ENCODE results near the gene ARID1A. TPM values are rescaled to one million over a fixed set of nuclear protein-coding genes. Genes with fewer than 3 reads are reported as not detected.

ARID1A gene
- total and polyA plus RNA-seq, 2 donors (not counting 1 experiment from before 2014, with no cell fraction given): 12.9 to 16.0 TPM

DNA sequence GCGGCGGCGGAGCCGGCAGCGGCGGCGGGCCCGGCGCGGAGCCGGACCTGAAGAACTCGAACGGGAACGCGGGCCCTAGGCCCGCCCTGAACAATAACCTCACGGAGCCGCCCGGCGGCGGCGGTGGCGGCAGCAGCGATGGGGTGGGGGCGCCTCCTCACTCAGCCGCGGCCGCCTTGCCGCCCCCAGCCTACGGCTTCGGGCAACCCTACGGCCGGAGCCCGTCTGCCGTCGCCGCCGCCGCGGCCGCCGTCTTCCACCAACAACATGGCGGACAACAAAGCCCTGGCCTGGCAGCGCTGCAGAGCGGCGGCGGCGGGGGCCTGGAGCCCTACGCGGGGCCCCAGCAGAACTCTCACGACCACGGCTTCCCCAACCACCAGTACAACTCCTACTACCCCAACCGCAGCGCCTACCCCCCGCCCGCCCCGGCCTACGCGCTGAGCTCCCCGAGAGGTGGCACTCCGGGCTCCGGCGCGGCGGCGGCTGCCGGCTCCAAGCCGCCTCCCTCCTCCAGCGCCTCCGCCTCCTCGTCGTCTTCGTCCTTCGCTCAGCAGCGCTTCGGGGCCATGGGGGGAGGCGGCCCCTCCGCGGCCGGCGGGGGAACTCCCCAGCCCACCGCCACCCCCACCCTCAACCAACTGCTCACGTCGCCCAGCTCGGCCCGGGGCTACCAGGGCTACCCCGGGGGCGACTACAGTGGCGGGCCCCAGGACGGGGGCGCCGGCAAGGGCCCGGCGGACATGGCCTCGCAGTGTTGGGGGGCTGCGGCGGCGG is 1.0 kb downstream of the ARID1A start:
- Histone ChIP-seq H3K9ac (ENCODE audit: insufficient read depth, low read length) (peak overlapping the region; percentile 88), H3K4me2 (ENCODE audit: extremely low read depth, insufficient read depth, low read length) (peak overlapping the region; percentile 66), H3K27ac (ENCODE audit: insufficient read depth, low read length) (peak overlapping the region; percentile 77), H4K20me1 (ENCODE audit: control insufficient read depth, extremely low read depth, insufficient read depth, low read length) (peaks cover 9% of the 10 kb centered on the region), H3K4me3 (replicated peaks in 1 of 4; ENCODE audit: control extremely low read depth in 1 of 4, insufficient read depth in 1 of 4, low read depth in 3 of 4, low read length in 4 of 4) (peak overlapping the region; percentile 40 to 84 (median 77)), H3K9me3 (ENCODE audit: control insufficient read depth, insufficient read depth, low read depth, low read length) (no peaks in the 10 kb centered on the region), H3K4me1 (ENCODE audit: control insufficient read depth, extremely low read depth, insufficient read depth, low read length) (peaks cover 35% of the 10 kb centered on the region), H3K36me3 (ENCODE audit: control insufficient read depth, insufficient read depth, low read length) (no peaks in the 10 kb centered on the region), H3K79me2 (ENCODE audit: control insufficient read depth, insufficient read depth, low read length) (peaks cover 59% of the 10 kb centered on the region), H2AFZ (ENCODE audit: low read length) (no peak overlapping the region), H3K27me3 (ENCODE audit: control insufficient read depth, insufficient read depth, low read length) (no peaks in the 10 kb centered on the region)
- DNase-seq (ENCODE audit: low read depth in 2 of 2): no peak
- TF ChIP-seq EZH2 (IDR thresholded peaks at IDR 0.05; ENCODE audit: low read length, missing control alignments): no peak
- TF ChIP-seq, protein P1, sequence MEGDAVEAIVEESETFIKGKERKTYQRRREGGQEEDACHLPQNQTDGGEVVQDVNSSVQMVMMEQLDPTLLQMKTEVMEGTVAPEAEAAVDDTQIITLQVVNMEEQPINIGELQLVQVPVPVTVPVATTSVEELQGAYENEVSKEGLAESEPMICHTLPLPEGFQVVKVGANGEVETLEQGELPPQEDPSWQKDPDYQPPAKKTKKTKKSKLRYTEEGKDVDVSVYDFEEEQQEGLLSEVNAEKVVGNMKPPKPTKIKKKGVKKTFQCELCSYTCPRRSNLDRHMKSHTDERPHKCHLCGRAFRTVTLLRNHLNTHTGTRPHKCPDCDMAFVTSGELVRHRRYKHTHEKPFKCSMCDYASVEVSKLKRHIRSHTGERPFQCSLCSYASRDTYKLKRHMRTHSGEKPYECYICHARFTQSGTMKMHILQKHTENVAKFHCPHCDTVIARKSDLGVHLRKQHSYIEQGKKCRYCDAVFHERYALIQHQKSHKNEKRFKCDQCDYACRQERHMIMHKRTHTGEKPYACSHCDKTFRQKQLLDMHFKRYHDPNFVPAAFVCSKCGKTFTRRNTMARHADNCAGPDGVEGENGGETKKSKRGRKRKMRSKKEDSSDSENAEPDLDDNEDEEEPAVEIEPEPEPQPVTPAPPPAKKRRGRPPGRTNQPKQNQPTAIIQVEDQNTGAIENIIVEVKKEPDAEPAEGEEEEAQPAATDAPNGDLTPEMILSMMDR (conservative IDR thresholded peaks at IDR 0.05 in 1 of 2, IDR thresholded peaks at IDR 0.05 in 1 of 2; ENCODE audit: low read depth in 1 of 2, low read length in 2 of 2): no peak

GRCh38 chr1:26697431-26697977 is 1.7 kb downstream of the ARID1A start:
- DNase-seq (ENCODE audit: low read depth in 2 of 2): no peak
- Histone ChIP-seq H2AFZ (ENCODE audit: low read length) (no peak overlapping the region), H3K4me3 (replicated peaks in 1 of 4; ENCODE audit: control extremely low read depth in 1 of 4, insufficient read depth in 1 of 4, low read depth in 3 of 4, low read length in 4 of 4) (peak overlapping the region; percentile 73 to 97 (median 82)), H3K36me3 (ENCODE audit: control insufficient read depth, insufficient read depth, low read length) (no peaks in the 10 kb centered on the region), H3K9me3 (ENCODE audit: control insufficient read depth, insufficient read depth, low read depth, low read length) (no peaks in the 10 kb centered on the region), H4K20me1 (ENCODE audit: control insufficient read depth, extremely low read depth, insufficient read depth, low read length) (peaks cover 9% of the 10 kb centered on the region), H3K9ac (ENCODE audit: insufficient read depth, low read length) (peak overlapping the region; percentile 88), H3K79me2 (ENCODE audit: control insufficient read depth, insufficient read depth, low read length) (peaks cover 65% of the 10 kb centered on the region), H3K4me2 (ENCODE audit: extremely low read depth, insufficient read depth, low read length) (peak overlapping the region; percentile 81), H3K27ac (ENCODE audit: insufficient read depth, low read length) (peak overlapping the region; percentile 77), H3K4me1 (ENCODE audit: control insufficient read depth, extremely low read depth, insufficient read depth, low read length) (peaks cover 38% of the 10 kb centered on the region), H3K27me3 (ENCODE audit: control insufficient read depth, insufficient read depth, low read length) (no peaks in the 10 kb centered on the region)
- TF ChIP-seq EZH2 (IDR thresholded peaks at IDR 0.05; ENCODE audit: low read length, missing control alignments): no peak
- TF ChIP-seq, protein P1 (conservative IDR thresholded peaks at IDR 0.05 in 1 of 2, IDR thresholded peaks at IDR 0.05 in 1 of 2; ENCODE audit: low read depth in 1 of 2, low read length in 2 of 2): no peak

DNA sequence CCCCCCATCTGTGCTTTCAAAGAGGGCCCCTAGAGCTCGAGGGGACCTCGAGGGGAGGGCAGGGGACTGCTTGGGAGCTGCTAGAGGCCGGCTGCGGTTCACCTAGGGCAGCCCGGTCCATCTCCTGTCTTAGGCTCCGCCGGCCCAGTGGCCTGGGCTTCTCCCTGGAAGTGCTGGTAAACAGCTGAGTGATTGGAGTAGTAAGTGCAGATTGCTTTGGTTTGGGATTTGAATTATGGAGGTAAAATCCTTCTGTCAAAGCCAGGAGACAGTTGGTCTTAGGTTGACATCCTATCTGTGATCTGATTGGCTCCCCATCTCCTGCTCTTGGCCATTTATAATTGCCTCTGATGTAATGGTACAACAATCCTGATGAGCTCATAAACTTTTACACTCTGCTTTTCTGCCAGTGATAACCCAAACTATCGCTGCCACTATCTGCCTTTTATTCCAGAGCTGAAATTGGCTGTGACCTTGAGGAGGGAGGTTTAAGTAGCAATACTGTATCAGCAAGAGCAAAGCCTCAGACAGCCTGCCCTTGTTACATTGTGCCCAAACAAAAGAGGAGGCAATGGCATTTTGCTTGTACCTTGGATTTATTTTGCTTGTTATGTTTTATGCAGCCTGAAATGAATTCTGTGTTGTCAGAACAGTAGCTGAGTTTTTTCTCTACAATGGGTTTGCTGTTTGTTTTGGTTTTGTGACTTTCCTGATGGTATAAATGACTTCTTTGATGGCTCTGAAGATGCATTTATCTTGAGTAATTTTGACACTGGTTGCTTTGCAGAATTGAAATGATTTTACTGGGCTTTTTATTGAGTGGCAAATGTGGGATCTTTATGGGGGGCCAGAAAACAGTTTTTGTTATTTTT is 2.4 kb downstream of the ARID1A start:
- Histone ChIP-seq H3K27ac (ENCODE audit: insufficient read depth, low read length) (peak overlapping the region; percentile 77), H4K20me1 (ENCODE audit: control insufficient read depth, extremely low read depth, insufficient read depth, low read length) (peaks cover 9% of the 10 kb centered on the region), H3K36me3 (ENCODE audit: control insufficient read depth, insufficient read depth, low read length) (no peaks in the 10 kb centered on the region), H3K79me2 (ENCODE audit: control insufficient read depth, insufficient read depth, low read length) (peaks cover 73% of the 10 kb centered on the region), H3K4me1 (ENCODE audit: control insufficient read depth, extremely low read depth, insufficient read depth, low read length) (peaks cover 38% of the 10 kb centered on the region), H2AFZ (ENCODE audit: low read length) (no peak overlapping the region), H3K4me2 (ENCODE audit: extremely low read depth, insufficient read depth, low read length) (peak overlapping the region; percentile 81), H3K9me3 (ENCODE audit: control insufficient read depth, insufficient read depth, low read depth, low read length) (no peaks in the 10 kb centered on the region), H3K27me3 (ENCODE audit: control insufficient read depth, insufficient read depth, low read length) (no peaks in the 10 kb centered on the region), H3K4me3 (replicated peaks in 1 of 4; ENCODE audit: control extremely low read depth in 1 of 4, insufficient read depth in 1 of 4, low read depth in 3 of 4, low read length in 4 of 4) (peak overlapping the region; percentile 73 to 97 (median 82)), H3K9ac (ENCODE audit: insufficient read depth, low read length) (peak overlapping the region; percentile 61)
- TF ChIP-seq EZH2 (IDR thresholded peaks at IDR 0.05; ENCODE audit: low read length, missing control alignments): no peak
- TF ChIP-seq, protein P1 (conservative IDR thresholded peaks at IDR 0.05 in 1 of 2, IDR thresholded peaks at IDR 0.05 in 1 of 2; ENCODE audit: low read depth in 1 of 2, low read length in 2 of 2): no peak
- peak; percentile 97 to 98 for DNase-seq (ENCODE audit: low read depth in 2 of 2)
